Measurements from ENCODE around the gene C5AR2. TPM values are rescaled to one million over a fixed set of nuclear protein-coding genes. Genes with fewer than 3 reads are reported as not detected.
A peak's percentile ranks its signal among the peaks of the same experiment; 100 is the strongest.

C5AR2 gene
- polyA plus RNA-seq, 1 donor from 2014 or later: not detected

DNA sequence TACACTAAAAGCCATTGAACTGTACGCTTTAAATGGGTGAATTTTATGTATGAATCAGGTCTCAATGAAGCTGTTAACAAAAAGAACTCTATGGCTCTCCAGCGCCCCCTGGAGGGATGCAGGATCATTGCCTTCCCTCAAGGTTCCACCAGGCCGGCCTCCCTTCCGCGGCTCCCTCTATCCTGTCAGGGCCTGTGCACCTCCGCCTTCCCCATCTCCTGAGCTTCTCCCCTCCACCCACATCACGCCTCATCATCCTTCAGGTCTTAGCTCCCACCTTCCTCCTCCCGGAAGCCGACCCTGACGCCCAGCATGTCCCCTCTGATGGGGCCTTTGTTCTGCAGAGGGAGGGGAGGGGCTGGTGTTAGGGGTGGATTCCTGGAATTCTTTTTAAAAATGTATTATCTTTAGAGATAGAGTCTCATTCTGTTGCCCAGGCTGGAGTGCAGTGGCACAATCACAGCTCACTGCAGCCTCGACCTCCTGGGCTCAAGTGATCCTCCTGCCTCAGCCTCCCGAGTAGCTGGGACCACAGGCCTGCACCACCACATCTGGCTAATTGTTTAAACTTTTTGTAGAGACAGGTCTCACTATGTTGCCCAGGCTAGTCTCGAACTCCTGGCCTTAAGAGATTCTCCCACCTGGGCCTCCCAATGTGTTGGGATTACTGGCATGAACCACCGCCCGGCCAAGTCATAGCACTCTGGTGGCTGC, 59.7 kb downstream of the C5AR2 start:
- Histone ChIP-seq H3K9ac (ENCODE audit: low read length) (no peak overlapping the region), H3F3A (ENCODE audit: insufficient read depth, low read length, poor library complexity, severe bottlenecking) (no peaks in the 10 kb centered on the region), H3K9me2 (ENCODE audit: insufficient read depth, low read length) (no peaks in the 10 kb centered on the region), H3K4me2 (ENCODE audit: low read length) (no peak overlapping the region), H3K27me3 (ENCODE audit: insufficient read depth, low read depth, low read length) (no peaks in the 10 kb centered on the region), H3K4me3 (ENCODE audit: low read length) (no peak overlapping the region), H4K20me1 (ENCODE audit: insufficient read depth) (no peaks in the 10 kb centered on the region), H3K27ac (ENCODE audit: low read length) (no peak overlapping the region), H3K9me3 (ENCODE audit: low read length) (no peaks in the 10 kb centered on the region), H2AFZ (ENCODE audit: low read depth, low read length) (no peak overlapping the region), H3K79me2 (replicated peaks; ENCODE audit: insufficient read depth, low read length) (no peaks in the 10 kb centered on the region), H3K36me3 (ENCODE audit: insufficient read depth, low read length) (no peaks in the 10 kb centered on the region)
- no peak for TF ChIP-seq POLR2AphosphoS5 (IDR thresholded peaks at IDR 0.05)
- TF ChIP-seq, protein P1, sequence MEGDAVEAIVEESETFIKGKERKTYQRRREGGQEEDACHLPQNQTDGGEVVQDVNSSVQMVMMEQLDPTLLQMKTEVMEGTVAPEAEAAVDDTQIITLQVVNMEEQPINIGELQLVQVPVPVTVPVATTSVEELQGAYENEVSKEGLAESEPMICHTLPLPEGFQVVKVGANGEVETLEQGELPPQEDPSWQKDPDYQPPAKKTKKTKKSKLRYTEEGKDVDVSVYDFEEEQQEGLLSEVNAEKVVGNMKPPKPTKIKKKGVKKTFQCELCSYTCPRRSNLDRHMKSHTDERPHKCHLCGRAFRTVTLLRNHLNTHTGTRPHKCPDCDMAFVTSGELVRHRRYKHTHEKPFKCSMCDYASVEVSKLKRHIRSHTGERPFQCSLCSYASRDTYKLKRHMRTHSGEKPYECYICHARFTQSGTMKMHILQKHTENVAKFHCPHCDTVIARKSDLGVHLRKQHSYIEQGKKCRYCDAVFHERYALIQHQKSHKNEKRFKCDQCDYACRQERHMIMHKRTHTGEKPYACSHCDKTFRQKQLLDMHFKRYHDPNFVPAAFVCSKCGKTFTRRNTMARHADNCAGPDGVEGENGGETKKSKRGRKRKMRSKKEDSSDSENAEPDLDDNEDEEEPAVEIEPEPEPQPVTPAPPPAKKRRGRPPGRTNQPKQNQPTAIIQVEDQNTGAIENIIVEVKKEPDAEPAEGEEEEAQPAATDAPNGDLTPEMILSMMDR (IDR thresholded peaks at IDR 0.05; ENCODE audit: poor library complexity, severe bottlenecking): peak; percentile 62
- TF ChIP-seq SMC3 (conservative IDR thresholded peaks at IDR 0.05; ENCODE audit: poor library complexity): peak; percentile 31
- TF ChIP-seq RAD21 (conservative IDR thresholded peaks at IDR 0.05): peak; percentile 23
- TF ChIP-seq TAF1 (IDR thresholded peaks at IDR 0.05; ENCODE audit: low read depth): no peak

Other genes with a start within 250 kb of the C5AR2 start
- gene ZC3H4, start 218.4 kb upstream of the C5AR2 start, polyA plus RNA-seq: 5.1 and 5.4 TPM in 2 replicates
- gene SAE1, start 201.3 kb upstream of the C5AR2 start, polyA plus RNA-seq: 177 and 178 TPM in 2 replicates
- gene BBC3, start 101.0 kb upstream of the C5AR2 start, polyA plus RNA-seq: 15.6 and 20.1 TPM in 2 replicates
- gene CCDC9, start 75.7 kb upstream of the C5AR2 start, polyA plus RNA-seq: 2.1 and 5.3 TPM in 2 replicates
- 6.6 and 11.5 TPM in 2 replicates for gene INAFM1, start 57.3 kb upstream of the C5AR2 start, polyA plus RNA-seq
- gene C5AR1, start 22.3 kb upstream of the C5AR2 start, polyA plus RNA-seq: not detected in 2 replicates
- 11.7 and 14.8 TPM in 2 replicates for gene DHX34, start 17.1 kb downstream of the C5AR2 start, polyA plus RNA-seq
- 357 and 379 TPM in 2 replicates for gene MEIS3, start 87.4 kb downstream of the C5AR2 start, polyA plus RNA-seq
- 14.1 and 18.3 TPM in 2 replicates for gene SLC8A2, start 139.7 kb downstream of the C5AR2 start, polyA plus RNA-seq
- 23.8 and 30.8 TPM in 2 replicates for gene KPTN, start 152.0 kb downstream of the C5AR2 start, polyA plus RNA-seq
- 94.5 and 100 TPM in 2 replicates for gene NAPA, start 182.9 kb downstream of the C5AR2 start, polyA plus RNA-seq
- gene ZNF541, start 241.0 kb downstream of the C5AR2 start, polyA plus RNA-seq: not detected in 2 replicates